ENCODE measurements around the gene ZNF526.

- TF ChIP-seq CTCF (IDR thresholded peaks at IDR 0.05; ENCODE audit: low read depth, low read length, missing input control) (no peak), JUND (IDR thresholded peaks at IDR 0.05) (no peak), MAX (IDR thresholded peaks at IDR 0.05) (no peak), RAD21 (IDR thresholded peaks at IDR 0.05) (no peak), GABPA (IDR thresholded peaks at IDR 0.05 in 1 of 2, conservative IDR thresholded peaks at IDR 0.05 in 1 of 2) (no peak)
Observed at GRCh38 chr19:42267644-42268141, 47.6 kb downstream of the ZNF526 start.
